ENCODE measurements around the gene JPH2. TPM values are rescaled to one million over a fixed set of nuclear protein-coding genes. Genes with fewer than 3 reads are reported as not detected.

Gene JPH2
- total and polyA plus RNA-seq, 2 of the 4 experiments (the other 2 are of a cell fraction): 0.44 to 0.54 TPM

DNA sequence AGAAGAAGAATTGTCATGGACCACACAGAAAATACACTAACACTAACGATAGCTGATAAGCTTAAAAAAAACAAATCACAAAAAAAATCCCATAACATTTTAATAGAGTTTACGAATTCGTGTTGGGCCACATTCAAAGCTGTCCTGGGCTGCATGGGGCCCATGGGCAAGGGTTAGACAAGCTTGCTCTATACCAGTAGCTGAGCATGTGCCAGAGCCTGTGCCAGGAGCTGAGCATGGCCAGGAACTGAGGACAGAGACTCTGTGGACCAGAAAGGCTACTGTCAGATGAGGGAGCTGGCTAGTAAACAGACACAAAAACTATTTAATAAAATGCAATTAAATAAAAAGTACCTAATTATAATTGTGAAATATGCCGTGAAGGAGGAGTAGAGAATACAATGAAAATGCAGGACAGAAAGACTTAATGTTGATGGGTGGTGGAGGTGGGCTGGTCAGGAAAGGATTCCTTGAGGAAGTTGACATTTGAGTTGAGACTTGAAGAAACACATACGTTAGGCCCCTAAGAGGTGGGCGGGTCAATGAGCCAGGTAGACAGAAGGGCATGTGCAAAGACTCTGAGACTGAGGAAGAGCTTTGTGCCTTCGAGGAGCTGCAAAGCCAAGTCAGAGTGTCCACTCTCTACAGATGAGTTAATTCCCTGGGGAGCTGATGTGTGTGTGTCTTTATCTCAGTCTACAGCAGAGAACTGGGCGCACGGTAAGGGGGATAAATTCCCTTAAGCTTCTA is 66.1 kb downstream of the JPH2 start:
- Histone ChIP-seq H2BK20ac (ENCODE audit: low read depth, low read length) (no peak overlapping the region), H2AK5ac (ENCODE audit: low read depth, low read length) (no peak overlapping the region), H4K91ac (ENCODE audit: insufficient read depth, low read depth, low read length) (no peak overlapping the region), H2BK5ac (ENCODE audit: low read depth, low read length, poor library complexity, severe bottlenecking) (no peak overlapping the region), H3K9me3 (ENCODE audit: control insufficient read depth, insufficient read depth, low read length) (no peaks in the 10 kb centered on the region), H3K4me2 (ENCODE audit: low read depth, low read length) (no peak overlapping the region), H3K79me1 (ENCODE audit: low read depth in 1 of 2, low read length in 2 of 2) (peaks cover 0 to 8% of the 10 kb centered on the region in 2 experiments; a peak in 2 of 4 replicates), H3K23ac (ENCODE audit: low read depth, low read length) (no peak overlapping the region), H3K56ac (ENCODE audit: extremely low read depth, insufficient read depth, low read length) (no peak overlapping the region), H2BK15ac (ENCODE audit: low read depth, low read length) (no peak overlapping the region), H4K8ac (ENCODE audit: low read depth in 2 of 2, low read length in 2 of 2) (no peak overlapping the region), H3K9ac (ENCODE audit: low read depth, low read length) (no peak overlapping the region), H3K4ac (ENCODE audit: low read depth, low read length) (no peak overlapping the region), H3K9me1 (ENCODE audit: insufficient read depth, low read length) (no peaks in the 10 kb centered on the region), H2AFZ (replicated peaks; ENCODE audit: low read length, poor library complexity) (no peak overlapping the region), H3K4me3 (ENCODE audit: insufficient read depth, low read depth, low read length) (no peak overlapping the region), H3K4me1 (ENCODE audit: control insufficient read depth, insufficient read depth, low read length) (no peaks in the 10 kb centered on the region), H3K18ac (ENCODE audit: low read depth, low read length) (no peak overlapping the region), H4K5ac (ENCODE audit: low read depth, low read length) (no peak overlapping the region), H2AK9ac (replicated peaks; ENCODE audit: low read depth, low read length, poor library complexity) (no peak overlapping the region), H4K20me1 (ENCODE audit: insufficient read depth, low read length) (no peaks in the 10 kb centered on the region), H2BK120ac (ENCODE audit: low read depth, low read length) (no peak overlapping the region), H3K27me3 (ENCODE audit: control insufficient read depth, insufficient read depth, low read length) (peaks cover 11% of the 10 kb centered on the region), H3K36me3 (ENCODE audit: control insufficient read depth, insufficient read depth, low read length) (no peaks in the 10 kb centered on the region), H3K27ac (ENCODE audit: insufficient read depth, low read length) (no peak overlapping the region), H3K14ac (replicated peaks; ENCODE audit: low read depth, low read length) (no peak overlapping the region)
- ChIA-PET POLR2A (ENCODE audit: unreplicated experiment) (no interaction called here), CTCF (interaction anchor here (1.0 to 1.7 kb wide), 2 partner anchors 64 to 69 kb away, joined by 3 to 9 read pairs; no protein-coding TSS in a partner anchor)
- BruUV-seq (replicated peaks): no TSS peak
- in situ Hi-C loops (cut with MboI; ENCODE audit: low sequenced_read_pairs): no loop called here
- ATAC-seq (ENCODE audit: low read depth): no peak
- dilution Hi-C loops (cut with HindIII; ENCODE audit: low sequenced_read_pairs, unreplicated experiment): no loop called here
- 80% methylated on average over 1 of the region's 9 CpGs; no CpG with 5 or more reads in 1 of the 2 experiments for WGBS, 2 experiments (ENCODE audit: extremely low coverage in 2 of 2, insufficient read length in 1 of 2)
- TF ChIP-seq CEBPB (IDR thresholded peaks at IDR 0.05; ENCODE audit: low read depth, low read length): no peak
- TF ChIP-seq NFE2L2 (IDR thresholded peaks at IDR 0.05; ENCODE audit: low read depth, low read length): no peak
- TF ChIP-seq, protein P1, sequence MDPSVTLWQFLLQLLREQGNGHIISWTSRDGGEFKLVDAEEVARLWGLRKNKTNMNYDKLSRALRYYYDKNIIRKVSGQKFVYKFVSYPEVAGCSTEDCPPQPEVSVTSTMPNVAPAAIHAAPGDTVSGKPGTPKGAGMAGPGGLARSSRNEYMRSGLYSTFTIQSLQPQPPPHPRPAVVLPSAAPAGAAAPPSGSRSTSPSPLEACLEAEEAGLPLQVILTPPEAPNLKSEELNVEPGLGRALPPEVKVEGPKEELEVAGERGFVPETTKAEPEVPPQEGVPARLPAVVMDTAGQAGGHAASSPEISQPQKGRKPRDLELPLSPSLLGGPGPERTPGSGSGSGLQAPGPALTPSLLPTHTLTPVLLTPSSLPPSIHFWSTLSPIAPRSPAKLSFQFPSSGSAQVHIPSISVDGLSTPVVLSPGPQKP (IDR thresholded peaks at IDR 0.05; ENCODE audit: borderline replicate concordance, low read depth, low read length): no peak
- no peak for TF ChIP-seq RAD21 (IDR thresholded peaks at IDR 0.05; ENCODE audit: low read length)
- TF ChIP-seq, protein P2, sequence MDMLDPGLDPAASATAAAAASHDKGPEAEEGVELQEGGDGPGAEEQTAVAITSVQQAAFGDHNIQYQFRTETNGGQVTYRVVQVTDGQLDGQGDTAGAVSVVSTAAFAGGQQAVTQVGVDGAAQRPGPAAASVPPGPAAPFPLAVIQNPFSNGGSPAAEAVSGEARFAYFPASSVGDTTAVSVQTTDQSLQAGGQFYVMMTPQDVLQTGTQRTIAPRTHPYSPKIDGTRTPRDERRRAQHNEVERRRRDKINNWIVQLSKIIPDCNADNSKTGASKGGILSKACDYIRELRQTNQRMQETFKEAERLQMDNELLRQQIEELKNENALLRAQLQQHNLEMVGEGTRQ (IDR thresholded peaks at IDR 0.05; ENCODE audit: low read depth, low read length): no peak
- TF ChIP-seq POLR2A (IDR thresholded peaks at IDR 0.05; ENCODE audit: low read depth, low read length): no peak
- no peak for TF ChIP-seq MAFK (IDR thresholded peaks at IDR 0.05; ENCODE audit: low read depth, low read length)
- no peak for TF ChIP-seq RCOR1 (IDR thresholded peaks at IDR 0.05; ENCODE audit: insufficient replicate concordance, low read length)
- TF ChIP-seq FOS (IDR thresholded peaks at IDR 0.05; ENCODE audit: low read depth, low read length): no peak
- no peak for TF ChIP-seq CHD1 (IDR thresholded peaks at IDR 0.05; ENCODE audit: low read depth, low read length)
- no peak for TF ChIP-seq RFX5 (IDR thresholded peaks at IDR 0.05; ENCODE audit: low read depth, low read length)
- no peak for TF ChIP-seq SMC3 (IDR thresholded peaks at IDR 0.05; ENCODE audit: low read depth, low read length)
- TF ChIP-seq MAZ (IDR thresholded peaks at IDR 0.05; ENCODE audit: borderline replicate concordance, low read depth, low read length): no peak
- TF ChIP-seq BHLHE40 (IDR thresholded peaks at IDR 0.05; ENCODE audit: low read depth, low read length): no peak
- DNase-seq: no peak
- intact Hi-C loops (cut with micrococcal nuclease): no loop called here
